ENCODE measurements around the gene RNPEPL1.
A peak's percentile ranks its signal among the peaks of the same experiment; 100 is the strongest.
"Not testable (repeated sequence)": the region's sequence is repeated elsewhere in the genome, so short reads cannot be mapped to it uniquely, and the experiment has no call there.

RNPEPL1 gene

DNA sequence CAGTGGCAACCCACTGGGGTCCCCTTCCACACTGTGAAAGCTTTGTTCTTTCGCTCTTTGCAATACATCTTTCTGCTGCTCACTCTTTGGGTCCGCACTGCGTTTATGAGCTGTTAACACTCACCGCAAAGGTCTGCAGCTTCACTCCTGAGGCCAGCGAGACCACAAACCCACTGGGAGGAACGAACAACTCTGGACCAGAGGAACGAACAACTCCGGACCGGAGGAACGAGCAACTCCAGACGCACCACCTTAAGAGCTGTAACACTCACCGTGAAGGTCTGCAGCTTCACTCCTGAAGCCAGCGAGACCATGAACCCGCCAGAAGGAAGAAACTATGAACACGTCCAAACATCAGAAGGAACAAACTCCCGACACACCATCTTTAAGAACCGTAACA lies 29.2 kb upstream of the RNPEPL1 start:
- DNase-seq (ENCODE audit: low spot score), result not testable (repeated sequence)

DNA sequence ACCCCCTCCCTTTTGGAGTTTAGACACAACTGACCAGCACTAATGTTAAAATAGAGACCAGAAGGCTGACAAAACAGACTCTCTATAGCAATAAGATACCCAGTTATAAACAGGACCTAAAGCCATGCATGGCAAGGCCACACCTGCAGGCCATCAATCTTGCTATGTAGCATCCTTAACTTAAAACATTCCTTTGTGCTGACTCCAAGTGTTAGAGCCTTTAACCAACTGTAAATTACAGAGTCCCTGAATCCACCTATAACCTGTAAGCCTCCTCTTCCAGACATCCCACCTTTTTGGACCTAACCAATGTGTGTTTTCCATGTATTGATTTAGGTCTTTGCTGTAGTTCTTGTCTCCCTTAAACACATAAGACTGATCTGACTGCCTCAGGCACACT lies 28.4 kb upstream of the RNPEPL1 start:
- DNase-seq (ENCODE audit: low spot score), result no peak

DNA sequence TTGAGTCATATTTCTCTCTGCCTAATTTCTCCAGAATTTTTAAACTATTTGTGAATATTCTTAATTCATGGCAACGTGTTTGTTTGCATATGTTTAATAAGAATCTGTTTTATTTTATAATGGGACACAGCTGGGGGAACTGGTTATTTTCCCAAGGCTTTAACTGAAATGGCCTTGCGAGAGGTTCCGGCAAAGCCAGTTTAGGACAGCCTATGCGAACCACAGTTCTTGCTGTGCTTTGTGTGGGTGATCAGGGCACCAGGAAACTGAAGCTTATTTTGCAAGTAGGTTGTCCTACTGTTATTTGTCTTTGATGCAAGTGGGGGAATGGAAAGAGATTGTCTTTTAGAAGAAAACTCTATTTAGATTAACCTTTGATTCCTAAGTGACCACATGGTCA lies 17.0 kb upstream of the RNPEPL1 start:
- no peak for DNase-seq (ENCODE audit: low spot score)

DNA sequence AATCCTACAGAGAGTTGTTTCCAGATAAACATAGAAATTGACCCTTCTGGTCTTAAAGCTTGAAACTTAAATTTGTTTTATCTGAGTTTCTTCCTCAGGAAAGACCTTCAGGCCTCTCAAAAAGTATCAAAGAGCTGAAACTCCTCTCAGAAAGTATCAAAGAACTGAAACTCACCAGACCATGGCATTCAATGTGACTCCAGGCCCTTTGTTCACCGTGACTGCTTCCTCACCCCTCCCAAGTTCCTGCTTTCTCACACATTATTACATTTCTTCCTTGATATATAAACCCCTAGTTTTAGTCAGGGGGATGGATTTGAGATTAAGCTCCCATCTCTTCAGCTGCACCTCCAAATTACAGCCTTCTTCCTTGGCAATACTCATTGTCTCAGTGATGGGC lies 16.5 kb upstream of the RNPEPL1 start:
- no peak for DNase-seq (ENCODE audit: low spot score)

DNA sequence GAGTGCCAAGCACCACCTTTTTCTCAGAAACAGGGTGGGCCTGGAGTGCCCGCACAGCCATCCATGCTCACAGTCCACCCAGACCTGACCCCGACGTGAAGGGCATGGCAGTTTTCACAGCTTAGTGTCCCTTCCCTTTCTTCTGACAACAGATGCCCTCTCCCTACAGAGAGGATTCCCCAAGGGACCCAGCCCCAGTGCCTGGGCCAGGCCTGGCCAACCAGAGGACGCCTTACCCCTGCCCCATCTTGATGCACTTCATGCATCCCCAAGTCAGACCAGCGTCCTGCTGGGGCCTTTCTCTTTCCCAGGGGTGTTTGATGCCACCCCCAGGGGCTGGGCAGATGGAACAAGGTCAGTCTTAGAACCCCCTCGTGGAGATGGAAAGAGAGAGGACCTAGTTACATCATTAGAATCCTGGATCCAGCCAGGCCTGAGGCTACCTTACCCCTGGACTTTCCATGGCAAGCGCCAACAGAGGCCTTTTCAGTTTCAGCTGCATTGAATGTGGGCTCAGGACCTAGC lies 14.3 kb upstream of the RNPEPL1 start:
- DNase-seq (ENCODE audit: low spot score), result no peak

DNA sequence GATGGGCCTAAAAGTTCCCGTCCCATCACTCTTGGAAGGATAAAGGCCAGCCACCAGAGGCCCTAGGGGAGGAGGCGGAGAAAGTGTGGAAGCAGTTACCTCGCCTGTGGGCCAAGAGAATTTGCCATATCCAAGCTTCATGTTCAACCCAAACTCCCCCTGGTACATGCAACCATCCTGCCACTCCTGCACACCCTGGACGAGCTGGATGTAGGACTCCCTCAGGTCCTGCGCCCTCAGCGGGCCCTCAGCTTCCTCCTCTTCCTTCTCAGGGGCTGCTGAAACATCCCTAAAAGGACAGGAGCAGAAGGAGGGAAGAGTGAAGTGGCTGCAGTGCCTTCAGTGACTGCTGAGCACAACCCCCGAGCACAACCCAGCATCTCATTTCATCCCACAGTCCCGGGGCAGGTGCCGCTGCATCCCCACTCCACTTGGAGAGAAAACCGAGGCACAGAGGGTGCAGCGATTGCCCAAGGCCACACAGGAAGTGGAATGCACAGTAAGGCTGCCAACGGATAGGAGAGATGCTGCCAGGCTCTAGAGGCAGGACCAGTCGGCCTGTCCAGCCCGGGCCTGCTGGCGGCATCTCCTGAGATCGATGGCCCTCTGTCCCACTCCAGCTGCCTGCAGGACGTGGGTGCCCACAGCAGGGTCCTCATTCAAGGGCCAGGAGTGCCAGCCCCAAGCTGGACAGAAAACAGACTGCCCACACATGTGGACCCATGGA lies 13.4 kb upstream of the RNPEPL1 start:
- no peak for DNase-seq (ENCODE audit: low spot score)

DNA sequence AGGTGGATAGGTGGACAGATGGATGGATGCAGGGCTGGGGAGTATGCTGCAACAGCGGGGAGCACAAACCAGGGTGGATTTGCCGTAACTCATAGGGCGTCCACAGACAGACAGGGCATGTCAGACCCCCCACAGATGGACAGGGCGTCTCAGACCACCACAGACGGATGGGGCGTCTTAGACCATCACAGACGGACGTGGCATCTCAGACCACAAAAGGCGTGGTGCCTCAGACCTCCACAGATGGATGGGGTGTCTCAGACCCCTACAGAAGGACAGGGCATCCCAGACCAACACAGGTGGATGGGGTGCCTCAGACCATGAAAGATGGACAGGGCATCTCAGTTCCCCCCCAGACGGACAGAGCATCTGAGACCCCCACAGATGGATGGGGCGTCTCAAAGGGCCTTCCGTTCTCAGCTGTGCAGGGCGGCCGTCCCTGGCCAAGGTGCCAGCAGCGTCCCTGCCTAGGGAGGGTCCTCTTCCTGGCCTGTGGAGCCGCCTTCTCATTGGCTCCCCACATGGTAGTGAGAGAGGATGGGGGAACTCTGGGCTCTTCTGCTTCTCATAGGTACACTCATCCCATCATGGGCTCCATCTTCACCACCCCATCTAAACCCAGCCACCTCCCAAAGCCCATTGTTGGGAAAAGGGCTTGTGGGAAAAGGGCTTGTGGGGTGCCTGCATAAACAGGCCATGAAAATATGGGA lies 12.6 kb upstream of the RNPEPL1 start:
- DNase-seq (ENCODE audit: low spot score), result no peak

DNA sequence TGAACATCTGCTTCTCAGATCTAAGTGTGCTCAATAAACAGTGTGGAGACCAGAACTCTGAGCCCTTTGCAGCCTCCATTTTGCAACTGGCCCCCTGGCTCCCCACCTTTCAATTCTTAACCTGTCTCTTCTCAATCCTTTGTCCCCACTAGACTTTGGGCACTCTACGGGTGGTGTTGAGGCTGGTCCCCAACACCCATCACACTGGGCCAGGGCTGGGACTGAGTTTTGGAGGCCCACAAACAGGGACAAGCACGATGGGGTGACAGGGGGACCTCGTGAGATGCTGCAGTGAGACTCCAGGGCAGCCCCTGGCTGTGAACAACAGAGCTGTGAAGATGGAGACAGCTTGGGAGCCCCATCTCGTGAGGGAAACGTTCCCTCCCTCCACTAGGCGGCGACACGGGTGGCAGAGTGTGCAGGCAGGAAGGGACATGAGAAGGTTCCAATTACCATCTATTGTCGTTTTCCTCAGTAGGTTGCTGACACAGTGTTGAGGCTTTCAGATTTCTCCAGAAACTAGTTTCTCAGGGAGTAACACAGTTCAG lies 11.7 kb upstream of the RNPEPL1 start:
- DNase-seq (ENCODE audit: low spot score), result peak; percentile 55

DNA sequence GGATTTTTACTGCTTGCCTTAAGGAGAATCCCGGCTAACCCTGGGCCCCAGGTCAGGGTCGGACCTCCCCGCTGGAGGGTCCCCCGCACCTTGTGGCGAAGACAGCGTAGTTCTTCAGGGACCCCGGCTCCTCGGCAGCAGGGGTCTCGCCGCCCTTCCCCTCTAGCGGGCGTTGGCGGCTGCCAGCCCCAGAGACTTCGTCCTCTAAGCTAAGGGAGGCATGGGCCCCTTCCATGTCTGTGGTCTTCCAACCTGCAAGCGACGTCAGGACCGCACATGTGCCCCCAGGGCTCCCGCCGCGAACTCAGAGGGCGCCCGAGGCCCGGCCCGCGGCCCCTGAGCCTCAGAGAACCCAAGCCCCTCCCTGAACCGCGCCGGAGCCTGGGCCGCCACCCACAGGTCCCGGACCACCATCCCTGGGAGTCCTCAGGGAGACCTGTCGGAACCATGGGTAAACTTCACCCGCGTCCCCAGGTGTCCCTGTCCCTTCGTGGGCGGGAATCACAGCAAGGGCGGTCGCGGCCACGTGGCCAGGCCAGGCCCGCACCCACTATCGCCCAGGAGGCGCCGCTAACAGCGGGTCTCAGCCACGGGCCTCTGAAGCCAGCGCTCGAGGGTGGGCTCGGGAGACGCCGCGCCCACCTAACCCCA lies 11.1 kb upstream of the RNPEPL1 start:
- DNase-seq (ENCODE audit: low spot score), result no peak

DNA sequence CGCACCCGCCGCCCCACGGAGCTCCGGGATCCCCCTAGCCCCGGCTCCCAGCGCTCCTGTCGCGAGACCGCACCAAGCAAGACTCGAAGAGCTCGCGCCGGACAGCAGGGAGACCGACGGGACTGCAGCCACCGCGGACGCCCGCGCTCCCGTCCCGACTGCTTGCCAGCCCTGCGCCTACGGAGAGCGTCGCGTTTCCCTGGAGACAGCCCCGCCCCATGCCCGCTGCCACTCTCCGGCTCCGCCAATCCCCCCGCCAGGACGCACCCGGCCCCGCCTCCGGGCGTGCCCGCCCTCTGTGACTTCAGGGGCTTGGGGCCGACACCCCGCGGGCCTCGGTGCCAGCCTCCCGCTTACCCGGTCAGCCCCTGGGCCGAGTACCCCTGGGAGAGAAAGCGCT lies 10.5 kb upstream of the RNPEPL1 start, which contains the start of gene ANKMY1:
Gene ANKMY1, minus strand, starts transcription at position 181 of the 400 bp plus-strand sequence. CDS start 653 bp downstream, outside the sequence.
- peak; percentile 96 for DNase-seq (ENCODE audit: low spot score)

DNA sequence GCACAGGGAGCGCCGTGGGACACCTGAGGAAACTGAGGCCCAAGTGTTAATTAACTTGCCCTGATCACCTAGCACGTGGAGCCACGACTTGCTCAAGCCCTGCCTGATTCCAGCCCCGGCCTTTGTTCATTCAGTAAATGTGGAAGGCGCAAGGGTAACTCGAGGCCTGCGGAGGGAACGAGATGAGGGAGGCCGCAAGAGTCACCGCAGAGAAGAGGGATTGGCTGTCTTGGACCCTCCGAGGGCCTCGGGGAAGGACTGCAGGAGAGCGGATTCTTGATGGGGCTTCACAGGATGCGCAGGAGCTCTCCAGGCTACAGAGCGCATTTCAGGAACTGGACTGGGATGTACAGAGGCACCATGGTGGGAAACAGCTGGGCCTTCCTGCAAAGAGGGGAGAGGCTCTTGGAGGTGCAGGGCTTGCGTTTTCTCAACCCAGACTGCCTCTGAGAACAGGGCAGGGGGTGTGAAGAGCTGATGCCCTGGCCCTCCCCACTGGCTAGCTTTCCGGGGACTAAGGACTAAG lies 10.0 kb upstream of the RNPEPL1 start:
- no peak for DNase-seq (ENCODE audit: low spot score)

DNA sequence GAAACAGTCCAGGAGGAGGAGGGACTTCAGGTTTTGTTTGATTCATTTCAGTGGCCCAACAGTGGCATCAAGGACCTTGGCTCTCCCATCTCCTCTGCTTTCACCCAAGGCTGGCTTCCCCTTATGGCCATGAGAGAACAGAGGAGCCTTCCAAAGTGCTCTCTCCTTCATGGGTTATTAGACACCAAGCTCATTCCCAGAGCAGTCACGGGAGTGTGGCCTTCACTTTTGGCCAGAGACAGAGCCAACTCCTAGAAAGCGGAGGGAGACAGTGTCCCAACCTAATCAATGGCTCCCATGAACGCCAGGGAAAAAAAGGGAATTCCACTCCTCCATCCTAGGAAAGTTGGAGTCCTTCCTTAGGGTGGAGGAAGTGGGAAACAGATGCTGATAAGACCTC lies 9.0 kb upstream of the RNPEPL1 start:
- DNase-seq (ENCODE audit: low spot score), result no peak

DNA sequence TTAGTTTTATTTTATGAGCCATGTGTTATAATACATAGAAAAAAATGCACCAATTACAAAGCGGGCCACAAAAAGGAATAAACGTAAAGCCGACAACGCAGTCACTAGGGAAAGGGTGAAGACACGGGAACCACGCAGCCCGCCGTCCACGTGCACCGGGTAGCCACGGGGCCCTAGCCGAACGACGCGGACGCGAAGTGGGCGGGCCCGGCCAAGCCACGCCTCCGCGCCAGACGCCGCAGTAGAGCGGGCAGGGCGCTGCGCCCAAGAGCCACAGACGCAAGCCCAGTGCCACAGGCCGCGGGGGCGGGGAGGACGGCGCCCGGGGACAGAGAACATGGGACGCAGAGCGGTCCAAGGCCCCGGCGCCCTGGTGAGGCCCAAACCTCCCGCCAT lies 8.2 kb upstream of the RNPEPL1 start, which contains the start of gene DUSP28:
Gene DUSP28, plus strand, starts transcription at position 274 of the 396 bp plus-strand sequence. CDS start 328 bp downstream, outside the sequence.
- peak; percentile 95 for DNase-seq (ENCODE audit: low spot score)

DNA sequence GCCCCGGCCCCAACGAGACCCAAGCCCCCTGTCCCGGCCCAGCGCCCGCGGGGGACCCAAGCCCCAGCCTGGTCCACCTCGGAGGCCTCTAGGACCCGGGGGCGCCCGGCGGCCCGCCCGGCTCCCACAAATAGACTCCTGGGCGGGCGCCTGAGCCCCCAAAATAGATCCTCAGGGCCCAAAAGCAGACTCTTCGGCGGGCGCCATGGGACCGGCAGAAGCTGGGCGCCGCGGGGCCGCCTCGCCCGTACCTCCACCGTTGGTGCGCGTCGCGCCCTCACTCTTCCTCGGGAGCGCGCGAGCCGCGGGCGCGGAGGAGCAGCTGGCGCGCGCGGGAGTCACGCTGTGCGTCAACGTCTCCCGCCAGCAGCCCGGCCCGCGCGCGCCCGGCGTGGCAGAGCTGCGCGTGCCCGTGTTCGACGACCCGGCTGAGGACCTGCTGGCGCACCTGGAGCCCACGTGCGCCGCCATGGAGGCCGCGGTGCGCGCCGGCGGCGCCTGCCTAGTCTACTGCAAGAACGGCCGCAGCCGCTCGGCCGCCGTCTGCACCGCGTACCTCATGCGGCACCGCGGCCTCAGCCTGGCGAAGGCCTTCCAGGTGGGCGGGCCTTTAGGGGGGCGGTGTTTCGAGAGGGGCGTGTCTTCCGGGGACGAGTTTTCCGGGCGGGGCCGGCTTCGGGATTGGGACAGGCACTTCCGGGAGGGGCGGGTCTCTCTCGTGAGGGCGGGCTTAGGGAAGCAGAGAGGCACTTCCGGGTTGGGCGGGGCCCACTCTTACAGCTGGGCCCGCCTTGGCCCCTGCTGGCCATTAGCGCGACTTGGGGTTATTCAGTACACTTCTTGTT lies 7.6 kb upstream of the RNPEPL1 start:
- peak; percentile 97 for DNase-seq (ENCODE audit: low spot score)

DNA sequence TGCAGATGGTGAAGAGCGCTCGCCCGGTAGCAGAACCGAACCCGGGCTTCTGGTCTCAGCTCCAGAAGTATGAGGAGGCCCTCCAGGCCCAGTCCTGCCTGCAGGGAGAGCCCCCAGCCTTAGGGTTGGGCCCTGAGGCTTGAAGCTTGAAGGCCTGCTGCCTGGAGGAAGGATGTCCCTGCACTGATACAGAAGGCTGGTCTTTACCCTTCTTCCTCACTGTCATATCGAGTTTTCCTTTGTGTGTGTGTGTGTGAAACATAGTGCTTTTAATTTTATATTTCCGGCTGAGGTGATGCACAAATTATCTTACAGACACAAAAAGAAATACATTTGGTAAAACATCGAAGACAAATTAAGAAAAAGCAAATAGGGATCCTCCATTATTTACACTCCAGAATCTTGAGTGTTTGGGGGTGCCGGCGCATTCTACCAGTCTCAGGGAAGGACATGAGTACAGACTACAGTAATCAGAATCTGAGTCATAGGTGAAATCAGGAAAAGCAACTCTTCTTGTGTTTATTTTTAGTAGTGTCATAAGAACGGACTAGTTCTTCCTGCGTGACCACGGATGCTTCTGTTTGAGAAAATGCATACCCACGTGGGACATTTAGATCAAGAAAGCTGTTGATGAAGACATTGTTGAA lies 6.8 kb upstream of the RNPEPL1 start:
- peak; percentile 63 for DNase-seq (ENCODE audit: low spot score)

DNA sequence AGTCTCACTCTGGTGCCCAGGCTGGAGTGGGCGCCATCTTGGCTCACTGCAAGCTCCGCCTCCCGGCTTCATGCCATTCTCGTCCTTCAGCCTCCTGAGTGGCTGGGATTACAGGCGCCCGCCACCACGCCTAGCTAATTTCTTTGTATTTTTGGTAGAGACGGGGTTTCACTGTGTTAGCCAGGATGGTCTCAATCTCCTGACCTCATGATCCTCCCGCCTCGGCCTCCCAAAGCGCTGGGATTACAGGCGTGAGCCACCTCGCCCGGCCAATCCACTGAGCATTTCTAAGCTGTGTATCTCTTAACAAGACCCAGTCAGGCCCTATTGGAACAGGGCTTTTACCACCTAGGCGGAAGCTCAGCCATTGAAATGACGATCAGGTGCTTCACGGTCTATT lies 5.1 kb upstream of the RNPEPL1 start:
- not testable (repeated sequence) for DNase-seq (ENCODE audit: low spot score)

DNA sequence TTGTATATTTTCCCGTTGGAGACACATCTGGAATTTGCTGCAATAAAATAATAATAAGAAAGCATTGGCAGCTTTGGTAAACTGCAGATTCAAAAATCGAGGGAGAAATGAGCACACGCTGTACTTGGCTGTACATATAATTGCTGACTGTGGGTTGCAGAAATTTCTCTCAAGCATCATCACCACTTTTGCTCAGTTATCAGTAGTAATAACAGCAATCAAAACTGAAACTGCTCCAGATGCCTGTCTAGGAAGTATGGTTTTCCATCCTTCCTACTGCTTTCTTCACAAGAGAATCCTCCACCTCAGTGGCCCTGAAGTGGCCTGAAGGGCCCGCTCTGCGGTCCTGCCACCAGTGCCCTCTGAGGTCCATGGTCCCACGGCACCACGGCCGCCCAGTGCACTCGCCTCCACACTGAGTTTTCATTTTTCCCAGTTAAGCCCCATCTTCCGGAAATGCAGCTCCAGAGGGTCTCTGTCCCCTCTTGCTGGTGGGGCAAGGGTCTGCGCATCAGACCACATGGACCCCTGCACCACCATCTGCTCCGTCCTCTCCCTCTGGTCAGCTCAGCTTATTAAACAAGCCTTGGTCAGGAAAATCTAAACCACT lies 4.2 kb upstream of the RNPEPL1 start:
- no peak for DNase-seq (ENCODE audit: low spot score)

DNA sequence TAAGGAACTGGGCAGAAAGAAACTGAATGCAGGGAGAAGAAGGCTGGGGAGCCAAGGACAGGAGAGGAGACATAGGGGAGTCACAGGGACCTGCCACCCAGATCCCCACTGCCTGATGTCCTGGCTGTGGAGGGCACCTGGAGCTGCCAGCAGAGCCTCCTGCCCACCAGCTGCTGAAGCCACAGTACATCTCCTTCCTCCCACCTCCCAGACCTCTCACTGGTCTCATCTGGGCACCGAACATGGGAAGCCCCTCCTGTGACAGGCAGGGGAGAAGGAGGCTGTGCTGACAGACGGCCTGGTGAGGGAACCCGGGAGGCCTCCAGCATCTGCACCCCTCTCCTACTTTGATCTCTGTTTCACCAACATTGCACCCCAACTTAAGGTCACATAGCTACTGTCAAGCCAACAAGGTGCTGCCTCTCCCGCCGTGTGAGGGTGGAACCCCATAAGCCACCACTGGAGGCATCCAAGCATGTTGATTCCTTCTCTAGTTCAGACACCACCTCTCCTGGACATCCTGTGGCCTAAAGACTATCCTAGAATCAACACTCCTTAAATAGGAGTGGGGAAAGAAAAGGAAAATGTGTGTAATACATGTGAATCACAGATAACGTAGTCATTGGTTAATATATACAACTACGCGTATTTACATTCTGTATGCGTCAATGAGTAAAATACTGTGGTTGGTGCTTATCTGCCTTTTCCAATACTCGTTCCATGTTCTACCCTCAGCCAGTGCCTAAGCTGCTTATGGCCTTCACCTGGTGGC lies 3.5 kb upstream of the RNPEPL1 start:
- no peak for DNase-seq (ENCODE audit: low spot score)

All from AG08396 (cell line).